H1 (cell line): ENCODE data around the gene PLEKHG3. TPM values are rescaled to one million over a fixed set of nuclear protein-coding genes. Genes with fewer than 3 reads are reported as not detected.

Source experiments
- microRNA-seq, 2 experiments: library from miRNA; unstranded; fragments of <30 nt; microRNA quantifications; one replicate each; pipeline versions ENCODE4 to v1.2.0, GENCODE V29; 2016 to 2020; ENCODE audit warnings: borderline microRNAs expressed in 2 of 2, borderline number of aligned reads in 2 of 2, borderline replicate concordance in 1 of 2
- polyA plus RNA-seq, 7 experiments: library from polyadenylated mRNA; depleted of rRNA in 3 of 7; stranded (reverse) in 5 of 7; unstranded in 2 of 7; fragments of >200 nt in 5 of 7; fragments of 200-250 nt in 2 of 7; gene quantifications; 1 replicate in 5 of 7; 2 replicates in 1 of 7; 4 replicates in 1 of 7; pipeline versions ENCODE4 v1.2.1 to v1.2.3, GENCODE V29; 2011 to 2013; ENCODE audit warnings: missing spikeins in 2 of 7, mixed read lengths in 2 of 7
- total RNA-seq: library from RNA; stranded (reverse); fragmentation: NEBNext Ultra II Directional; extraction: Animal tissue kit (Norgen Biotek cat#: 25700); gene quantifications from 2 replicates; pipeline ENCODE4 v1.2.1, GENCODE V29; 2021

The PLEKHG3 gene
- total and polyA plus RNA-seq, 2 of the 8 experiments (the other 6 are each of a cell fraction or from before 2014, with no cell fraction given), result 43.4 to 90.6 TPM

Small RNAs within 50 kb of the gene (microRNA-seq; reads per million reads assigned to microRNA genes)
- gene MIR7855, result 0 reads per million in 2 experiments

Other genes starting within 250 kb of the PLEKHG3 start
- gene AKAP5, start 238.9 kb upstream of the PLEKHG3 start, total RNA-seq, result 3.5 and 3.8 TPM in 2 replicates
- 0.36 and 0.50 TPM in 2 replicates for gene AKAP5, start 238.9 kb upstream of the PLEKHG3 start, polyA plus RNA-seq (2011; rRNA removed)
- gene ZBTB25, start 200.6 kb upstream of the PLEKHG3 start, total RNA-seq, result 11.4 and 11.5 TPM in 2 replicates
- gene ZBTB25, start 200.6 kb upstream of the PLEKHG3 start, polyA plus RNA-seq (2011; rRNA removed), result 4.9 and 5.4 TPM in 2 replicates
- 27.5 and 27.9 TPM in 2 replicates for gene ZBTB1, start 199.7 kb upstream of the PLEKHG3 start, total RNA-seq
- 11.6 and 13.6 TPM in 2 replicates for gene ZBTB1, start 199.7 kb upstream of the PLEKHG3 start, polyA plus RNA-seq (2011; rRNA removed)
- gene HSPA2, start 163.7 kb upstream of the PLEKHG3 start, total RNA-seq, result 82.9 and 91.1 TPM in 2 replicates
- gene HSPA2, start 163.7 kb upstream of the PLEKHG3 start, polyA plus RNA-seq (2011; rRNA removed), result 30.5 and 42.0 TPM in 2 replicates
- gene PPP1R36, start 154.5 kb upstream of the PLEKHG3 start, total RNA-seq, result 0.61 and 0.93 TPM in 2 replicates
- 0.25 and 0.39 TPM in 2 replicates for gene PPP1R36, start 154.5 kb upstream of the PLEKHG3 start, polyA plus RNA-seq (2011; rRNA removed)
- 2.4 and 2.7 TPM in 2 replicates for gene SPTB, start 175.5 kb downstream of the PLEKHG3 start, total RNA-seq
- 0.30 and 0.60 TPM in 2 replicates for gene SPTB, start 175.5 kb downstream of the PLEKHG3 start, polyA plus RNA-seq (2011; rRNA removed)
- 50.2 and 55.6 TPM in 2 replicates for gene CHURC1, start 210.0 kb downstream of the PLEKHG3 start, total RNA-seq
- 44.8 and 59.3 TPM in 2 replicates for gene CHURC1, start 210.0 kb downstream of the PLEKHG3 start, polyA plus RNA-seq (2011; rRNA removed)
- 0.30 and 0.50 TPM in 2 replicates for gene GPX2, start 238.3 kb downstream of the PLEKHG3 start, total RNA-seq
- gene GPX2, start 238.3 kb downstream of the PLEKHG3 start, polyA plus RNA-seq (2011; rRNA removed), result 0.49 and 0.89 TPM in 2 replicates